ENCODE data around the gene E2F6.

- TF ChIP-seq POLR2AphosphoS5 (IDR thresholded peaks at IDR 0.05; ENCODE audit: borderline replicate concordance, low read depth, low read length) (no peak), EZH2 (IDR thresholded peaks at IDR 0.05) (no peak), FOXP2 (optimal IDR thresholded peaks at IDR 0.05; ENCODE audit: control extremely low read depth, extremely low read length, insufficient read depth) (no peak)
Measured at GRCh38 chr2:11416931-11417330, 49.0 kb downstream of the E2F6 start.
